ENCODE measurements around the gene OGDHL. TPM values are rescaled to one million over a fixed set of nuclear protein-coding genes. Genes with fewer than 3 reads are reported as not detected.
"Not testable (repeated sequence)": the region's sequence is repeated elsewhere in the genome, so short reads cannot be mapped to it uniquely, and the experiment has no call there.

The OGDHL gene
- total RNA-seq, 1 experiment from 2014 or later: 2.6 TPM

- Histone ChIP-seq H3K79me2 (ENCODE audit: low read length) (no peaks in the 10 kb centered on the region), H3K27ac (ENCODE audit: low read length) (no peak overlapping the region), H2AFZ (ENCODE audit: low read length) (no peak overlapping the region), H3F3A (ENCODE audit: low read length, unreplicated experiment) (no peaks in the 10 kb centered on the region), H3K36me3 (ENCODE audit: low read depth, low read length) (no peaks in the 10 kb centered on the region), H3K4me1 (ENCODE audit: insufficient read depth, low read length) (no peaks in the 10 kb centered on the region), H4K20me1 (ENCODE audit: low read length) (no peaks in the 10 kb centered on the region), H3K4me2 (ENCODE audit: low read length) (no peak overlapping the region), H3K9ac (ENCODE audit: low read length) (no peak overlapping the region), H3K4me3 (ENCODE audit: low read length) (no peak overlapping the region), H3K27me3 (ENCODE audit: low read length) (peaks cover 27% of the 10 kb centered on the region), H3K9me2 (replicated peaks; ENCODE audit: low read length) (no peaks in the 10 kb centered on the region), H3K9me3 (ENCODE audit: low read length) (no peaks in the 10 kb centered on the region)
- ChIA-PET CTCF (no interaction called here), POLR2A (ENCODE audit: unreplicated experiment) (no interaction called here)
- BruUV-seq (replicated peaks): no TSS peak
- DNase-seq: no peak
- intact Hi-C loops (cut with micrococcal nuclease): no loop called here
- no peak for ATAC-seq
- TF ChIP-seq EZH2 (IDR thresholded peaks at IDR 0.05; ENCODE audit: low read length, unreplicated experiment) (no peak), CTCF (conservative IDR thresholded peaks at IDR 0.05; ENCODE audit: low read depth, low read length) (no peak), EZH2phosphoT487 (IDR thresholded peaks at IDR 0.05; ENCODE audit: borderline replicate concordance, low read length) (no peak)
Observed at GRCh38 chr10:49756031-49756430, 6.1 kb downstream of the OGDHL start.

GRCh38 chr10:49754951-49755350 lies 7.2 kb downstream of the OGDHL start:
- POLR2A ChIA-PET (ENCODE audit: unreplicated experiment); H3F3A ChIP-seq (ENCODE audit: low read length, unreplicated experiment); CTCF ChIA-PET; H3K27ac ChIP-seq (ENCODE audit: low read length); BruUV-seq (replicated peaks); H2AFZ ChIP-seq (ENCODE audit: low read length); intact Hi-C loops (cut with micrococcal nuclease); H3K4me1 ChIP-seq (ENCODE audit: insufficient read depth, low read length); H3K79me2 ChIP-seq (ENCODE audit: low read length); H3K36me3 ChIP-seq (ENCODE audit: low read depth, low read length); H3K4me3 ChIP-seq (ENCODE audit: low read length); H3K4me2 ChIP-seq (ENCODE audit: low read length); H3K9ac ChIP-seq (ENCODE audit: low read length); H3K9me3 ChIP-seq (ENCODE audit: low read length); H4K20me1 ChIP-seq (ENCODE audit: low read length); H3K9me2 ChIP-seq (replicated peaks; ENCODE audit: low read length): not testable (repeated sequence)
- H3K27me3 ChIP-seq (ENCODE audit: low read length): peaks cover 31% of the 10 kb centered on the region
- ATAC-seq (peak; percentile 53), DNase-seq (peak; percentile 57)

GRCh38 chr10:49752584-49752983 lies 9.5 kb downstream of the OGDHL start:
- ATAC-seq (no peak), DNase-seq (no peak)
- TF ChIP-seq EZH2phosphoT487 (IDR thresholded peaks at IDR 0.05; ENCODE audit: borderline replicate concordance, low read length): no peak
- TF ChIP-seq CTCF (conservative IDR thresholded peaks at IDR 0.05; ENCODE audit: low read depth, low read length): no peak
- no peak for TF ChIP-seq EZH2 (IDR thresholded peaks at IDR 0.05; ENCODE audit: low read length, unreplicated experiment)
- POLR2A ChIA-PET (ENCODE audit: unreplicated experiment): no interaction called here
- Histone ChIP-seq H3K9me3 (ENCODE audit: low read length) (no peaks in the 10 kb centered on the region), H3K79me2 (ENCODE audit: low read length) (no peaks in the 10 kb centered on the region), H4K20me1 (ENCODE audit: low read length) (no peaks in the 10 kb centered on the region), H3K9ac (ENCODE audit: low read length) (no peak overlapping the region), H3K27me3 (ENCODE audit: low read length) (peaks cover 30% of the 10 kb centered on the region), H3K9me2 (replicated peaks; ENCODE audit: low read length) (no peaks in the 10 kb centered on the region), H3K4me3 (ENCODE audit: low read length) (no peak overlapping the region), H3K36me3 (ENCODE audit: low read depth, low read length) (no peaks in the 10 kb centered on the region), H3K27ac (ENCODE audit: low read length) (no peak overlapping the region), H3K4me2 (ENCODE audit: low read length) (no peak overlapping the region), H2AFZ (ENCODE audit: low read length) (no peak overlapping the region), H3F3A (ENCODE audit: low read length, unreplicated experiment) (no peaks in the 10 kb centered on the region), H3K4me1 (ENCODE audit: insufficient read depth, low read length) (no peaks in the 10 kb centered on the region)
- intact Hi-C loops (cut with micrococcal nuclease): no loop called here
- no TSS peak for BruUV-seq (replicated peaks)
- CTCF ChIA-PET: no interaction called here
